Kidney (tissue), 14 donors: ENCODE results near the gene PRAMEF13. TPM values are rescaled to one million over a fixed set of nuclear protein-coding genes. Genes with fewer than 3 reads are reported as not detected.
"Not testable (repeated sequence)": the region's sequence is repeated elsewhere in the genome, so short reads cannot be mapped to it uniquely, and the experiment has no call there.

ENCODE experiments used
- DNase-seq, 5 donors: peaks; one replicate each; pipeline ENCODE4 v3.0.0-alpha.2; 2013 to 2020
- FAIRE-seq: peaks from 2 replicates; lab custom pipeline; 2012; peaks lifted over from hg19 to GRCh38; lab: Jason Lieb, UNC
- H3K27ac ChIP-seq, 2 donors: one replicate each; pipeline ENCODE4 v1.7.0; 2013; ENCODE audit warnings: low read depth in 2 of 2, low read length in 2 of 2, inconsistent platforms in 1 of 2
- H3K27me3 ChIP-seq: one replicate; pipeline ENCODE4 v1.7.1; 2013; ENCODE audit warnings: low read length, inconsistent platforms; ENCODE audit not compliant: control insufficient read depth, insufficient read depth
- H3K36me3 ChIP-seq, 3 donors: one replicate each; pipeline versions ENCODE4 v1.7.0 to v1.7.1; 2013; ENCODE audit warnings: low read length in 3 of 3, control low read depth in 1 of 3, inconsistent platforms in 1 of 3; ENCODE audit not compliant: insufficient read depth in 3 of 3, control insufficient read depth in 2 of 3
- H3K4me1 ChIP-seq, 3 donors: one replicate each; pipeline versions ENCODE4 v1.7.0 to v1.7.1; 2013; ENCODE audit warnings: low read length in 3 of 3, inconsistent platforms in 1 of 3, low read depth in 1 of 3; ENCODE audit not compliant: control insufficient read depth in 2 of 3, insufficient read depth in 2 of 3
- H3K4me3 ChIP-seq, 3 donors: one replicate each; pipeline versions ENCODE4 v1.7.0 to v1.8.1; 2013; ENCODE audit warnings: low read length in 3 of 3, control low read depth in 1 of 3, inconsistent platforms in 1 of 3
- H3K9ac ChIP-seq, 3 donors: one replicate each; pipeline versions ENCODE4 v1.7.0 to v1.7.1; 2013; ENCODE audit warnings: low read length in 3 of 3, control low read depth in 1 of 3, inconsistent platforms in 1 of 3
- H3K9me3 ChIP-seq, 3 donors: one replicate each; pipeline versions ENCODE4 v1.7.0 to v1.7.1; 2013; ENCODE audit warnings: low read length in 3 of 3, control low read depth in 1 of 3, inconsistent platforms in 1 of 3; ENCODE audit not compliant: control insufficient read depth in 2 of 3, insufficient read depth in 1 of 3
- intact Hi-C: fragments of 100-400 bp; cut with DNase I; formaldehyde crosslinking; loops from one replicate; pipeline ENCODE4 v1.11.1; 2022
- polyA plus RNA-seq: library from polyadenylated mRNA; stranded (reverse); fragments of 350-450 nt; fragmentation: Illumina TruSeq; extraction: RNeasy Lipid Tissue Mini Kit (QIAGEN cat#74804); gene quantifications from one replicate; pipeline ENCODE4 v1.2.3, GENCODE V29; 2014; ENCODE audit warnings: low read depth, low replicate concordance; ENCODE audit not compliant: insufficient read depth
- total RNA-seq: library from RNA; stranded (reverse); fragmentation: NEBNext Ultra II Directional; extraction: Animal tissue kit (Norgen Biotek cat#: 25700); gene quantifications from one replicate; pipeline ENCODE4 v1.2.1, GENCODE V29; 2021
- TF ChIP-seq, protein P1 (sequence below): IDR thresholded peaks from 3 replicates; pipeline ENCODE4 v1.5.1; 2012; ENCODE audit warnings: mild to moderate bottlenecking, moderate library complexity, borderline replicate concordance; ENCODE audit not compliant: insufficient read depth; ENCODE audit errors: extremely low read depth
- donor health status: control.
- donor health status: control.
- donor health status: control.
- donor health status: control.
- donor health status: control.
- donor health status: DM: yes; HTN: yes; CAD: no.
- donor health status: Normal renal cell carcinoma (clear cell type).

PRAMEF13 gene
- total and polyA plus RNA-seq, 2 donors from 2014 or later = not detected

GRCh38 chr1:13234057-13234456, 32.8 kb upstream of the PRAMEF13 start:
- H3K4me1 ChIP-seq, H3K36me3 ChIP-seq, H3K4me3 ChIP-seq, H3K9me3 ChIP-seq, H3K27me3 ChIP-seq, FAIRE-seq, H3K27ac ChIP-seq, H3K9ac ChIP-seq, intact Hi-C loops: not testable (repeated sequence)
- DNase-seq = peak in 1 of 5 donors; percentile 20

GRCh38 chr1:13232056-13232455, 30.8 kb upstream of the PRAMEF13 start:
- H3K27me3 ChIP-seq, H3K9me3 ChIP-seq, H3K4me3 ChIP-seq, intact Hi-C loops, DNase-seq, H3K9ac ChIP-seq, H3K36me3 ChIP-seq, FAIRE-seq, H3K4me1 ChIP-seq, H3K27ac ChIP-seq: not testable (repeated sequence)

DNA sequence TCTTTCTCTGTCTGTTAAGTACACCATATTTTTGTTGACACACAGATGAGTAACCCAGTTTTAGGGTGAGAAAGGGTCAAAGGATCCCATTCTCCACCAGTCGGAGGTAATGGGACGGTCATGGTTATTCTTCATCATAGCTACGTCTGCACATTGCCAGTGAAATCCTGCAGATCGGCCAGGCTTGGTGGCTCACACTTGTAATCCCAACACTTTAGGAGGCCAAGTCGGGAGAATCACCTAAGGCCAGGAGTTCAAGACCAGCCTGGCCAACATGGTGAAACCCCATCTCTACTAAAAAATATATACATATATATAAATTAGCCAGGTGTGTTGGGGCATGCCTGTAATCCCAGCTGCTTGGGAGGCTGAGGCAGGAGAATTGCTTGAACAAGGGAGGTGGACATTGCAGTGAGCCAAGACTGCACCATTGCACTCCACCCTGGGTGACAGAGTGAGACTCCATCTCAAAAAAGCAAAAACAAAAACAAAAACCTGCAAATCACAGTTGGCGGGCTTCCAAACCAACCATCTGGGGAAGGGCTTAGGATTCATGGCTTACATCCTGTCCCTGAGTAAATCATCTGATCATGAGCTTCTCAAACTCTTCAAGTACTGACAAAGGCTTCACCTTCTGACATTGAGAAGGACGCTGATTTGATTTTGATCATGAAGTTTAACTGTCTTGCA, 30.0 kb upstream of the PRAMEF13 start:
- H3K27me3 ChIP-seq, H3K4me3 ChIP-seq, H3K9ac ChIP-seq, H3K9me3 ChIP-seq, H3K27ac ChIP-seq, intact Hi-C loops, H3K4me1 ChIP-seq, H3K36me3 ChIP-seq, FAIRE-seq, DNase-seq: not testable (repeated sequence)

DNA sequence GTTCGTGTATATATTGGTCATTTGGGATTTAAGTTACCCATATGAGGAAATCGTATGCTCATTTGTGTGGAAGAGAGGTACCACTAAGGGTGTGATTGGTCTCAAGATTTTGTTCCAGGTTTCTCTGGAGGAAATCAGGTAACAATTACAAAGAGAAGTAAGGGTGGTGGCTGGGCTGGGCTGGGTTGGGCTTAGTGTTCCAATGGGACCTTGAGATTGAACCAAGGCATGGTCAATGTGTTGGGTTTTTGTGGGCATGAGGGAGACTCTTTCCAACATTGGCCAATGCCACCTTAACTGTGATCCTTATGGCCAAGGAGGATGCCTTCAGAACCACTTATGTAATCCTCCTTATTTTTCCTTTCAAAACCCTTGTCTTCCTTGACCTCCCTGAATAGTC, 29.4 kb upstream of the PRAMEF13 start:
- FAIRE-seq, H3K27ac ChIP-seq, DNase-seq, H3K4me1 ChIP-seq, intact Hi-C loops, H3K4me3 ChIP-seq, H3K27me3 ChIP-seq, H3K9ac ChIP-seq, H3K9me3 ChIP-seq, H3K36me3 ChIP-seq: not testable (repeated sequence)

DNA sequence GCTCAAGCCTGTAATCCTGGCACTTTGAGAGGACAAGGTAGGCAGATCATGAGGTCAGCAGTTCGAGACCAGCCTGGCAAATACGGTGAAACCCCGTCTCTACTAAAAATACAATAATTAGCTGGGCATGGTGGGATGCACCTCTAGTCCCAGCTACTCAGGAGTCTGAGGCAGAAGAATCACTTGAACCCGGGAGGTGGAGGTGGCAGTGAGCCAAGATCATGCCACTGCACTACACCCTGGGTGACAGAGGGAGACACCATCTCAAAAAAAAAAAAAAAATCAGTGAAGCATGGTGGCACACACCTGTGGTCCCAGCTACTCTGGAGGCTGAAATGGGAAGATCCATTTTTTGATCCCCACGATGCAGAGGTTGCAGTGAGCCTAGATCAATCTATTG, 28.9 kb upstream of the PRAMEF13 start:
- FAIRE-seq = not testable (repeated sequence)

GRCh38 chr1:13228343-13228781, 27.2 kb upstream of the PRAMEF13 start:
- DNase-seq (peak in 2 of 5 donors; percentile 4 to 21), FAIRE-seq (no peak)
- Histone ChIP-seq H3K4me3 (no peak overlapping the region), H3K9me3 (no peaks in the 10 kb centered on the region), H3K27me3 (no peaks in the 10 kb centered on the region), H3K27ac (no peak overlapping the region), H3K4me1 (no peaks in the 10 kb centered on the region), H3K36me3 (no peaks in the 10 kb centered on the region), H3K9ac (no peak overlapping the region)
- intact Hi-C loops = no loop called here
- TF ChIP-seq, protein P1, sequence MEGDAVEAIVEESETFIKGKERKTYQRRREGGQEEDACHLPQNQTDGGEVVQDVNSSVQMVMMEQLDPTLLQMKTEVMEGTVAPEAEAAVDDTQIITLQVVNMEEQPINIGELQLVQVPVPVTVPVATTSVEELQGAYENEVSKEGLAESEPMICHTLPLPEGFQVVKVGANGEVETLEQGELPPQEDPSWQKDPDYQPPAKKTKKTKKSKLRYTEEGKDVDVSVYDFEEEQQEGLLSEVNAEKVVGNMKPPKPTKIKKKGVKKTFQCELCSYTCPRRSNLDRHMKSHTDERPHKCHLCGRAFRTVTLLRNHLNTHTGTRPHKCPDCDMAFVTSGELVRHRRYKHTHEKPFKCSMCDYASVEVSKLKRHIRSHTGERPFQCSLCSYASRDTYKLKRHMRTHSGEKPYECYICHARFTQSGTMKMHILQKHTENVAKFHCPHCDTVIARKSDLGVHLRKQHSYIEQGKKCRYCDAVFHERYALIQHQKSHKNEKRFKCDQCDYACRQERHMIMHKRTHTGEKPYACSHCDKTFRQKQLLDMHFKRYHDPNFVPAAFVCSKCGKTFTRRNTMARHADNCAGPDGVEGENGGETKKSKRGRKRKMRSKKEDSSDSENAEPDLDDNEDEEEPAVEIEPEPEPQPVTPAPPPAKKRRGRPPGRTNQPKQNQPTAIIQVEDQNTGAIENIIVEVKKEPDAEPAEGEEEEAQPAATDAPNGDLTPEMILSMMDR = peak; percentile 26

More for the DNA sequence above, 28.9 kb upstream of the PRAMEF13 start:
- H3K36me3 ChIP-seq, H3K9ac ChIP-seq, H3K4me3 ChIP-seq, intact Hi-C loops, H3K27ac ChIP-seq, H3K9me3 ChIP-seq, H3K4me1 ChIP-seq, H3K27me3 ChIP-seq, DNase-seq: not testable (repeated sequence)

GRCh38 chr1:13227271-13228055, 26.3 kb upstream of the PRAMEF13 start:
- H3K9me3 ChIP-seq, H3K4me3 ChIP-seq, H3K27me3 ChIP-seq, H3K36me3 ChIP-seq, H3K9ac ChIP-seq, H3K4me1 ChIP-seq, intact Hi-C loops, H3K27ac ChIP-seq, DNase-seq, FAIRE-seq: not testable (repeated sequence)
